ENCODE results near the gene EVL. TPM values are rescaled to one million over a fixed set of nuclear protein-coding genes. Genes with fewer than 3 reads are reported as not detected.

EVL gene
- total and polyA plus RNA-seq, 10 of the 15 experiments (the other 5 are each of a cell fraction or from before 2014, with no cell fraction given) = 11.9 to 341 (median 89.8) TPM

- TF ChIP-seq CUX1 (IDR thresholded peaks at IDR 0.05; ENCODE audit: insufficient replicate concordance, low read depth, low read length) (no peak), MTA3 (IDR thresholded peaks at IDR 0.05; ENCODE audit: borderline replicate concordance, low read length) (no peak), MTA2 (IDR thresholded peaks at IDR 0.05; ENCODE audit: low read depth) (no peak), EED (IDR thresholded peaks at IDR 0.05; ENCODE audit: low read depth) (no peak), TCF3 (IDR thresholded peaks at IDR 0.05; ENCODE audit: borderline replicate concordance, insufficient read depth, low read depth, low read length) (no peak), CREM (IDR thresholded peaks at IDR 0.05; ENCODE audit: low read depth) (no peak)
These were observed 61.2 kb downstream of the EVL start (continued) for GRCh38 chr14:100126401-100126800.

- ChIA-PET POLR2A (no interaction called here), SMC1A (ENCODE audit: uncharacterized antibody, unreplicated experiment) (no interaction called here), CTCF (interaction anchor here (1.3 kb wide), 1 partner anchor 20 kb away, joined by 5 read pairs; no protein-coding TSS in a partner anchor), RAD21 (ENCODE audit: unreplicated experiment) (no interaction called here)
- Histone ChIP-seq H3K36me3 (ENCODE audit: control insufficient read depth in 2 of 2, insufficient read depth in 2 of 2, low read length in 1 of 2) (peaks cover 43 to 46% of the 10 kb centered on the region in 2 experiments), H4K20me1 (ENCODE audit: control insufficient read depth, insufficient read depth) (no peaks in the 10 kb centered on the region), H3K4me3 (no peak overlapping the region), H3K9me3 (replicated peaks; ENCODE audit: control insufficient read depth, insufficient read depth, low read length) (no peaks in the 10 kb centered on the region), H3K27ac (ENCODE audit: control insufficient read depth, insufficient read depth) (no peak overlapping the region), H2AFZ (ENCODE audit: control insufficient read depth, low read depth, low read length) (no peak overlapping the region), H3K27me3 (replicated peaks in 1 of 2; ENCODE audit: control insufficient read depth in 2 of 2, insufficient read depth in 2 of 2, low read length in 1 of 2) (no peaks in the 10 kb centered on the region), H3K79me2 (ENCODE audit: control insufficient read depth, insufficient read depth, low read length) (no peaks in the 10 kb centered on the region), H3K4me2 (ENCODE audit: control insufficient read depth, insufficient read depth) (no peak overlapping the region), H3K4me1 (ENCODE audit: control insufficient read depth, insufficient read depth, low read length) (no peaks in the 10 kb centered on the region), H3K9ac (ENCODE audit: control insufficient read depth, insufficient read depth, low read length) (no peak overlapping the region)
- no TSS peak for BruUV-seq (replicated peaks)
- no peak for ATAC-seq
- no peak for FAIRE-seq
- intact Hi-C loops (cut with micrococcal nuclease; ENCODE audit: unreplicated experiment) (no loop called here), in situ Hi-C loops (cut with MboI) (no loop called here)
- 93% methylated on average over 12 of the region's 12 CpGs for WGBS (ENCODE audit: insufficient coverage, insufficient replicate concordance, low lambda C conversion rate, missing lambda C conversion rate)
- no peak for DNase-seq (ENCODE audit: low read depth, low spot score)
- TF ChIP-seq MEF2A (IDR thresholded peaks at IDR 0.05; ENCODE audit: insufficient read depth, low read depth, low read length) (no peak), SPI1 (IDR thresholded peaks at IDR 0.05; ENCODE audit: borderline replicate concordance, insufficient read depth, low read depth, low read length) (no peak), IKZF2 (IDR thresholded peaks at IDR 0.05) (no peak), SIX5 (IDR thresholded peaks at IDR 0.05; ENCODE audit: low read depth, low read length, severe bottlenecking) (no peak), WRNIP1 (IDR thresholded peaks at IDR 0.05; ENCODE audit: borderline replicate concordance, low read depth, low read length) (no peak), JUND (IDR thresholded peaks at IDR 0.05; ENCODE audit: low read depth, low read length) (no peak), HCFC1 (IDR thresholded peaks at IDR 0.05; ENCODE audit: low read length) (no peak), E2F8 (IDR thresholded peaks at IDR 0.05; ENCODE audit: low read depth, partially characterized antibody) (no peak), IKZF1 (conservative IDR thresholded peaks at IDR 0.05) (no peak), ZZZ3 (IDR thresholded peaks at IDR 0.05; ENCODE audit: control insufficient read depth, insufficient read length, low read depth) (no peak), CREB1 (IDR thresholded peaks at IDR 0.05; ENCODE audit: low read depth) (no peak)
These were observed 62.7 kb downstream of the EVL start for GRCh38 chr14:100127853-100128455.

Measured in GM12878 (cell line).